ENCODE results near the gene C4orf51.

Gene C4orf51

DNA sequence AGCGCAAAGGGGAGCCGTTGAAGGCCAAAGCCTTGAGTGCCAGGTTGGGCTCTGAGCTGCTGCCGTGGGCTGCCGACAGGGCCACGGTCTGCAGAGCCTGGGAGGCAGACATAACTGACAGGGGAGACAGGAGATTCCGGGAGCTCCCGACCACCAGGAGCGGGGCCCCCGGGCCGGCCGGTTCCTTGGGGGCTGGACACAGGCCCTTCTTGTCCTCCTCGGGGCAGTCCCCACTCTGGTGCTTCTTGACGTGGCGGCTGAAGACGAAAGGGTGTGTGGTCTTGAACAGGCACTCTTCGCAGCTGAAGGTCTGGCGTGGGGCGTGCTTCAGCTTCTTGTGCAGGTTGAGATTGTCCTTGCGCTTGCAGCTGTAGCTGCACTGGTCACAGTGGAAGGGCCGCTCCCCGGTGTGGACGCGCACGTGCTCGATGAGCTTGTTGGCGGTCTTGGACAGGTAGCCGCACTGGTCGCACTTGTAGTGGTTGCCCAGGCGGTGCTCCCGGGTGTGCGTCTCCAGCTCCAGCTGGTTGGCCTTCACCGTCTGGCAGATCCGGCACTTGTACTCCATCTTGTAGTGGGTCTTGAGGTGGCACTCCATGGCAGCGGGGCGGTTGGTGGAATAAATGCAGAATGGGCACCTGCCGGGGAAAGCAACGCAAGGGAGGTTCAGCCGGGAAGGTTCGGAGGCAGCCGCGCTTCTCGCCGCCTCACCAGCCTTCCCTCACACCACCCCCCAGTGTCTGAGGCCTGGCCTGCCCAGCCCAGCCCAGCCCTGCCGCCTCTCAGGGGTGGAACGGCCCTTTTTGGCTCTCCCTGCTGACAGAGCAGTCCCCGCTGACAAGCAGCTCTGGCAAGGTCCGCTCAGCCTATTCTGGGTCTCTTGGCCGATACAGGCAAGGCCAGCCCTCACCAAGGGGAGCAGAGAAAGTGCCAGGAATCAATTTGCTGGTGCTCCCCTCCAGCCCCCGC, 81.3 kb downstream of the C4orf51 start:
- no peak for DNase-seq

DNA sequence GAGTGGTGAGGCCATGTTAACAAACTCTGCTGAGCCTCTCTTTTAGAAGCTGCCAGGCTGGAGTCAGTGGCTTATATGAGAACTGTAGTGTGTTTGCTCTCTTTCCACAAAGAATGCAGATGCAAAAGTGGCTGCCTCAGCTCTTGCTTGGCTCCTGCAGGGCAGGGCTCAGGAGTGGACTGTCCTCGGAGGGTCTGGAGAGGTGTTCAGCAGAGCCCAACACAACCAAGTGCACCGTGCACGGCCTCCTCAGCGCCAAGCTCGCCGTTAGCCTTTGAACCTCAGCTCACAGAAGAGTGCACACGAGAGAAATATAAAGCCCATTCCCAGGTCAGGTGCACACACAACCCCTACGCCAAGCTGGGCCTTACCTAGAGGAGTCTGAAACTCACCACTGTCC, 82.8 kb downstream of the C4orf51 start:
- no peak for DNase-seq

DNA sequence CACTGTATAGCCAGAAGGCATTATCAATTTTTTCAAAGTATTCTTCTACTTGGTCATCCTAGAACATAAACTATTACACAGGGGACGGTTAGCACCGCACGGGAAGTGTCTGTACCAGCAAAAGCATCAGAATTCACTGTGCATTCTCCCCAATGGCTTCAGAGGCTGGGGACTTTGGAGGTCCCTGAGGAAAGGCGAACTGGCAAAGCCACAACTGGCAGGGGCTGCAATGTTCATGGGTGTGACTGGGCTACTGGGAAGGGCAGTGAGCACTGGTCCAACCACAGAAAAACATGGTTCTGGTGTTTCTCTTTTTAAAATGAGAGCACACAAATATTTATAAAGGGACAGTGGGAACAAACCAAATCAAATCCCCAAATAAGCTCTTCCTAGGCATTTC, 83.5 kb downstream of the C4orf51 start:
- no peak for DNase-seq

DNA sequence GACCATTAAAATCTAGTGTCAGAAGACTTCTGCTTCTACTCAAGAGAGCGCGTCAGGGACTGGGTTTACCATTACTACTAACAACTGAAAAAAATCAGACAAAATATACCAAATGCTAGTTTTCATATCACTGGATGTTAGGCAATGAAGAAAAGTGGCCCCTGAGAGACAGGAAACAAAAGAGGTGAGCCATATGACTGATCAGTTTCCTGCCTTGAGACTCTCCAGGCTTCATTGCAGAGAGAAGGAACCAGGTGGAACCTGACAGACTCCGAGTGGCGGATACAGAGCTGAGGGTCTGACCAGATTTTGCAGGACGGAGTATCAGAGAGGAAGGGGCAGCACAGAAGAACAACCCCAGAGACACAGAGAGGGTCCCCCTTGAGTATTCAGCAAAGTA, 86.3 kb downstream of the C4orf51 start:
- DNase-seq: no peak

DNA sequence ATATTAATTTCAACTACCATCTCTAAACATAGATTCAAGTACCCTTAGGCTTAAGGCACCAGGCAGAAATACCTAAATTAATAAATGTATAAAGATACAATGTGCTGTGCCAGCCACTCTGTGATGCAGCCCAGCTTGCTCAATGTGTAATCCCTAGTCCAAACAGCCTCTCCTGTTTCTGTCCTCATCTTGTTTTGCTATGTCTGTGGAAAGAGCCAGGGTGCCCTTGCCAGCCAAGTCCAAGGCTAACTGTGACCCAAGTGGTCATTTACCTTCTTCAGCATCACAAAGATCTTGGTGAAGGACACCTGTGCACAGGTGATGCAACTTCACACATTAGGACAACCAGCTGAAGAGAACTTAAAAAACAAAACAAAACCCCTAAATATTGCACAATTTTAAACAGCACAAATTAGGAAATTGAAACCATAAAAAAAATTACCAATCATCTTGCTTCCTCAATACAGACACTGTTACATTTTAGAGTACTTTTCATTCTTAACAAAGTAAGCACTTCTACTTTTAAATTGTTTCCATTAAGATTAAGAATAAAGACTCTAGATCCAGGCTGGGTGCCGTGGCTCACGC, 89.6 kb downstream of the C4orf51 start:
- DNase-seq: no peak

DNA sequence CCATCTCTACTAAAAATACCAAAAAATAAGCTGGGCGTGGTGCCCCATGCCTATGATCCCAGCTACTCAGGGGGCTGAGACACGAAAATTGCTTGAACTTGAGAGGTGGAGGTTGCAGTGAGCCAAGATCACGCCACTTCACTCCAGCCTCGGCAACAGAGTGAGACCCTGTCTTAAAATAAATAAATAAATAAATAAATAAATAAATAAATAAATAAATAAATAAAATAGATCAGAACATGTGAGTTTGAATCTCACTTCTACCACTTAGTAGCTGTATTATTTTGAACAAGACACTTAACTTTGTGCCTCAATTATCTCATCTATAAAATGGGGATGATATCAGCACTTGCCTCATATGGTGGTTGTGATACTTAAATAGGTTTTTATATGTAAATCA, 90.2 kb downstream of the C4orf51 start:
- DNase-seq: no peak

DNA sequence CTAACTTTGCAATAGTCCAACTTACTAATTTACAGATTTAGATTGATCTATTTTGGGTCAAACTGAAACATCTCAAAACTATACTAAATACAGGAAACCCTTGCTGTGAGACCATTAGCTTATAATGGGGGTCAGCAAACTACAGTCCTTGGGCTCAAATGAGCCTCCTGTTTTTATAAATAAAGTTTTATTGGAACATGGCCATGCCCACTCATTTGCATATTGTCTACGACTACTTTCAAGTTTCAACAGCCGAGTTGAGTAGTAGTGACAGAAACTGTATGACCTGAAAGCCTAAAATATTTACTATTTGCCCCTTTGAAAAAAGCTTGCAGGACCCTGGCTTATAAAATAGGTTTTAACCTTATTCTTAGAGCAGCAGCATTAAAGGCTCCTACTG, 92.4 kb downstream of the C4orf51 start:
- DNase-seq: no peak

DNA sequence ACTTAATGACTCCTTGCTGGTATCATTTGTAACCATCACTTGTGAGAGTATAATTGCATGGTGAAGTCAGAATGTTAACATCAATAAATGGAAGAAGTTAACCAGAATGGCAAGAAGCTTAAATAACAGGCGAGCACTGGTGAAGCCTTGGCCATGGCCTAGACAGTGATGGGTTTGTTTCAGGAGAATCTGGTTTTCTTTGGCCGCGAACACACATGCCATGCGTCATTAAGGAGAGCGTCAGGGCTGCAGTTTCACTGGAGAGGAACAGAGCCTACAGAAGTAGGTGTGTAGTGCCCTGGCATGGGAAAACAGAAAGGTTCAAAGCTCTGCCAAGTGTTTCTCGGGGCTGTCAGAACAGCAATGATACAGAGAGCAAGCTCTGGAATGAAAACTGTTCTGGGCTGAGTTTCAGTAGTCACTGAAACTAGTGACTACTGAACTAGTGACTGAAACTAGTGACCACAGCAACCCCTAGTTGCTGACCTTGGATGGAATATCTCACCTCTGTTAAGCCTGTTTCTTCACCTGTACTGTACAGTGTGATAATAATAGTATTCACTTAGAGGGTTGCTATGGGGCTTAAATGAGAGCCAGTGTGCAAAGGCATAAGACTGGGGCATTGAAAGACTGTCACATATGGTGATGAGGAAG, 93.8 kb downstream of the C4orf51 start:
- no peak for DNase-seq

DNA sequence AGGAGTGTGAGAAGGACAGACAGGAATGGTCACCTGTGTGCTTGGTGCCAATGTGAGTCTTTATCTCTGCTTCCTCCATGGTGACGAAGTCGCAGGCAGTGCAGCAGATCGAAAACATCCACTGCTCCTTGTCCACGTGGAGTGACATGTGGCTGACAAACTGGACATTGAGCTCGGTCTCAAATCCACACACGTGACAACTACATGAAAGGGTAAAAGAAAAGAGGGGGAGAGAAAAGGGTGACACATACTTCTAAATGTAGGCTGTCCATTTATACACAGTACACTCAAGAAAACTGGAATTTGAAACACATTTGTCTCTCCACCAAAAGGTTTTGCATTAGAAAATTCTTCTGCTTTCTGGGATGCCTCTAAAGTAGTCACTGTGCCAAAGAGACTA, 94.5 kb downstream of the C4orf51 start:
- no peak for DNase-seq

DNA sequence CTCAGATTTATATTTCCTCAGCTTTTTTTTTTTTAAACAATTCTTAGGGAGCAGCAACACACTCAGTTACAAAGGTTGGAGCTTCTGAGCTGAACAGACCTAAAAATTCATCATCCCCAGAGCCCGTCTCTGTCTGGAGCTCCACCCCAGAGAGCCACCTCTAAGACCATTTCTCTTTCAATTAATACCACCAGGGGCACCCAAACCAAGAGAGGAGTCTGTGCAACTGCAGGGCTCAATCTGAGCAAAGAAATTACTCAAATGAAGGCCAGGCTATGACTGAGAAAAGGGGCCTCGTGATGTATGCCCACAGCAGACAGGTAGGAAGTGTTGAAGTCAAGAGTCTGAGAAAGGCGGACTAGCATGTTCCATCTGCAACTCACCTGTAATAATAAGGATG, 95.5 kb downstream of the C4orf51 start:
- DNase-seq: no peak

DNA sequence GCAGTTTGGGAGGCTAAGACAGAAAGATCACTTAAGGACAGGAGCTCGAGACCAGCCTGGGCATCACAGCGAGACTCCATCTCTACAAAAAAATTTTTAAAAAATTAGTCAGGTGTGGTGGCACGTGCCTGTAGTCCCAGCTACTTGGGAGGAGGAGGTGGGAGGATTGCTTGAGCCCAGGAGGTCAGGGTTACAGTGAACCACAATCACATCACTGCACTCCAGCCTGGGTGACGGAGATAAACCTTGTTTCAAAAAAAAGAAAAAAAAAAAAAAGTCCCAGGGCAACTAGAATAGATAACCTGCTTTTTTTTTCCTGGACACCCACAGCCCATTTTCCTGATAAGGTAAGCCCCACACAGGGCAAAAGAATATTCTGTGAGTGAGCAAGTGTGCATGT, 96.3 kb downstream of the C4orf51 start:
- no peak for DNase-seq

DNA sequence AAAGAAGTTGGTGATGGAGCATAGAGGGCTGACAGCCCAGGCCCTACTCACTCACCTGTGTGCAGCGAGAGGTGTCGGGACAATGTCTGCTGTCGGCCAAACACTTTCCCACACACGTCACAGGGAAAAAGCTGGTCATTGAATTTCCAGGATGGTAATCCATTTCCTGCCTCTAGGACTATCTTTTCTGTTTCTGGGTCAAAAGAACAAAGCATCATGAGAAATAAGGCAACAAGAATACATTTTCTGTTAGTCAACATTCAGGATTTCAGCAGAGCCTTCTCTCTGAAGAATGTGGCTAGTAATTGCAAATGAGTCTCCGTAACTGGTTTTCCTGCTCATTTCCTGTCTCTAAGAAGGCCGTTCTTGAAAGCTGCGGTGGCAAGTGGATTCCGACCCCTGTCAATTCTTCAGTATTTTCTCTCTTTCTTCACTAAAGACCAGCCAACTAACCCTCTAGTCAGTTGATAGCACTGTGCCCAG, 99.4 kb downstream of the C4orf51 start:
- no peak for DNase-seq

DNA sequence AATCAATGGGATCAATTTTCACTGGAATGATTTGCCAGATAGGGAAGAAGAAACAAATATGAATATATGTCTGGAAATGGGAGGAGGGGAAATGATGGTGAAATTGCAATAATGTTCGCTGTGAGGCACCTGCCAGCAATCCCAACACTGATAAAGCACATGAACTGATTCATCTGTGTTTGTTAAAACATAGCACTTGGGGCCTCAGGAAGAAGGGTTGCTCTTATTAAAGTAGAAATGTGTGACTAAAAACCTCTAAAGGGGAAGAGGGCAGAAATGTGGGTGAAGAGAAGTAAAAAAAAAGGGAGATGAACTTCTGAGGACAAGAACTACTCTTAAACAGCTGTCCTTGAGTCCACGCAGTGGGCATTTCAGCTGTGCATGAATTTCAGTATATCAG, 101.4 kb downstream of the C4orf51 start:
- DNase-seq: no peak
